GM23248 (cell line): ENCODE measurements around the gene AUP1.

Experiments
- EZH2 ChIP-seq: fragments of 200-600 bp; sonication (generic); IDR thresholded peaks from 2 replicates; pipeline ENCODE4 v1.6.1; 2018; ENCODE audit warnings: antibody characterized with exemption, mild to moderate bottlenecking; ENCODE audit not compliant: insufficient read depth, poor library complexity, severe bottlenecking
- EZH2phosphoT487 ChIP-seq: fragments of 200-600 bp; sonication (generic); IDR thresholded peaks from 2 replicates; pipeline ENCODE4 v1.6.1; 2018; ENCODE audit warnings: antibody characterized with exemption, moderate library complexity, mild to moderate bottlenecking, low read depth; ENCODE audit not compliant: insufficient read depth

GRCh38 chr2:74513605-74514367 is 15.7 kb downstream of the AUP1 start:
- TF ChIP-seq EZH2 (peak; percentile 94), EZH2phosphoT487 (no peak; the same call in 1 of the 2 replicates)
